AG20443 (cell line): Measurements from ENCODE around the gene SLC35D1.
"Not testable (repeated sequence)": the region's sequence is repeated elsewhere in the genome, so short reads cannot be mapped to it uniquely, and the experiment has no call there.

Experiments used
- DNase-seq: peaks from one replicate; pipeline ENCODE4 v3.0.0; 2012; ENCODE audit warnings: low spot score, mixed read lengths

Gene SLC35D1

DNA sequence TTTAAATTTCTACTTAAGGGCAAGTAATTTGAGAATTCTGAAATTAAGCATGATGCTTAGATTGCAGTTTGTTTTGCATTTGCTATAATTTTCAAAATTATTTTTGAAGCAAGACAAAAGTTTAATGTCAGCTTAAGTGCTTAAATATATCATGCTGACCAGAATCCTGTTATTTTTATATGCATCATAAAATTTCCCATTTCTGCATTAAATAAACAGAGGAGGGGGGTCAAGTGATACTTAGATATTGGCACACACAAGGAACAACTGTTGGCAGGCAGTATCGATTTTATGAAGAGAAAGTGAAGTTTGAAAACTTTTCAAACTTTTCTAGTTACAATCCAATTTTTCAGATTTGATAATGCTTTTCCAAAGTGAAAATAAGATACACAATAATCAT, 68.1 kb downstream of the SLC35D1 start:
- DNase-seq: no peak

DNA sequence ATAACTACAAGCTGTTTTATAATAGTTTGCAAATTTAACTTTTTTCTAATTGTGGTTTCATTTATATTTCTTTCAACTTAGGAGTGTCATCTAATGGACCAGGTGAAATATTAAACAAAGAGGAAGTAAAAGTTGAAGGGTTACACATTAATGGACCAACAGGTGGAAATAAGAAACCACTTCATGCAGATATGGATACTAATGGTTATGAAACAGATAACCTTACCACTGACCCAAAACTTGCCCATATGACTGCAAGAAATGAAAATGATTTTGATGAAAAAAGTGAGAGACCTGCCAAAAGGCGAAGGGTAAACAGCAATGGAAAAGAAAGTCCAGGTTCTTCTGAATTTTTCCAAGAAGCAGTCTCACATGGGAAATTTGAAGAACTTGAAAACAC, 69.5 kb downstream of the SLC35D1 start:
- DNase-seq: no peak

DNA sequence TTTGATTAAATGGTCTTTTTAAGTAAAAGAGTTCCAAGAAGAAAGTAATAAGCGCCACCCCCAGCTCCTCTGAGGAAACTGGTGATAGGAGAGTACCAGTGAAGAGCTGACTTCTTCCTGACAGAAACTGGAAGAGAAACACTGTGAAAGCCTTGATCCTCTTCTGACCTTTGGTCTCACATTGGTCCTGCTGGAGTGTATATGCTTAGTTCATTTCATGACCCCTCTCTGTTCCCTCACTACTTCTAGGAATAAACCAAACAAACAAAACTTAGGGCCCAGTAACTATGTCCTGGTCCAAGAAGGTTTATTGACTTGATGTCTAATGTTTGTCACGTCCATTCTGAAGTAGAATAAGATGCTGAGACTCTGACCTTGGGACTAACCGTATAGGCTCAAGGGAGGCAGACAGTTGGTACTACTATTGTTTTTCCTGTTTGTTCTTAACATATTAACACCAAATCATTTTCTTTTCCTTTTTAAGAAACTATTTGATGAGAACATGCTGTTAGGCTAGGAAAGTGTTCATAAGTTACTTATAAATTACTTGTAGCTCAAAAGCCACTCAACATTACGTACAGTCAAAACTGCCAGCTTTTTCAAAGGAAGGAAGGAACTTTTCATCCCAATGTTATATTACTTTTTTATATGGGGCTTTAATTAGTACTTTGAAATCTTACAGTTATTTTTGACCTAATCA, 71.2 kb downstream of the SLC35D1 start:
- DNase-seq: no peak

GRCh38 chr1:66981679-66982078, 72.3 kb downstream of the SLC35D1 start:
- DNase-seq: peak; percentile 13

DNA sequence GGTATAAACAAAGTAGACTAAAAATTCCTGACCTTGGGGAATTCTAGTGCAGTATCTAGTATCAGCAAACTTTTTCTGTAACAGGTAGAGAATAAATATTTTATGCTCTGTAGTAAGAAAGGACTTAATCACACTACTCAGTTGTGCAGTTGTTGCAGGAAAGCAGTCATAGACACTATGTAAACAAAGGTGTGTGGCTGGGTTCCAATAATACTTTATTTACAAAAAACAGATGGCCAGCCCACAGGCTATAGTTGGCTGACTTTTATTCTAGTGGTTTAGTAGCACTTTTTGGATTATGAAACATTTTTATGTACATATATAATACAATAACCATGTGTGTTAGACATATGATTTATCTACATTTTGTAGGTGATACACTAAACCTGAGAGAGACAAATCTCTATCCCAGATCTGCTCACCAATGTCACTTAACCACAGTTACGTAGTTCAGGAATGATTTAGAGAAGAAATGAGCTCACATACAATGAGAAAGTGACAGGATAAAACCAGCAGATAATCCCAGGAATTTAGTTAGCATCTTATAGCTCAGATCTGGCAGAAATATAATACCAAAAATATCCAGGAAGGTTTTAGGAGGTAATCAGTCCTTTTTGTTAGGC, 73.1 kb downstream of the SLC35D1 start:
- no peak for DNase-seq

DNA sequence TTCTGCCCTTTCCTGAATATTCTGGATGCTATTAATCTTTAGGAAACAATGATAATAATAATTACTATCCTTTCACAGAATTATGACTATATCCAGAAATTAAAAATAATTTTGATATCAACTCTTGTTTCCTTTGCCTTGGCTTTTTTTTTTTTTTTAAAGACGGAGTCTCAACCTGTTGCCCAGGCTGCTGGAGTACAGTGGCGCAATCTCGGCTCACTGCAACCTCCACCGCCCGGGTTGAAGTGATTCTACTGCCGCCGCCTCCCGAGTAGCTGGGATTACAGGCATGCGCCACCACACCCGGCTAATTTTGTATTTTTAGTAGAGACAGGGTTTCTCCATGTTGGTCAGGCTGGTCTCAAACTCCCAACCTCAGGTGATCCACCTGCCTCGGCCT, 74.3 kb downstream of the SLC35D1 start:
- not testable (repeated sequence) for DNase-seq

DNA sequence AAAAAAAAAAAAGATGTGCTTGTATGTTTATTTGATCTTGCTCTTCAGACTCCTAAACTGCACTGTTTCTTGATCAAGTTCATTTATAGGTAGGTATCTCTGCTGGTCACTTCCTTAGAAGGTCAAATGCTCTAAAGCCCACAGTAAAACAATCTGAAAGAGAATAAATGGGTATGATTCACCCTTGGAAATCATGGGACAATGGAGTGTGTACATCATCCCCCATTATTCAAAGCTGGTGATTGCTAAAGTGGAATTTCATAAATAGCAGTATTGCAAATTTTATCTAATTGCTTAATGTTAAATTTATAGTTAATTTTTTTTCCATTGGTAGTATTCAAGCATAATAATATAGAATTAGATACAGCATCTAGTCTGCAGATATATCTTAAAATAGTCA, 75.7 kb downstream of the SLC35D1 start:
- no peak for DNase-seq

DNA sequence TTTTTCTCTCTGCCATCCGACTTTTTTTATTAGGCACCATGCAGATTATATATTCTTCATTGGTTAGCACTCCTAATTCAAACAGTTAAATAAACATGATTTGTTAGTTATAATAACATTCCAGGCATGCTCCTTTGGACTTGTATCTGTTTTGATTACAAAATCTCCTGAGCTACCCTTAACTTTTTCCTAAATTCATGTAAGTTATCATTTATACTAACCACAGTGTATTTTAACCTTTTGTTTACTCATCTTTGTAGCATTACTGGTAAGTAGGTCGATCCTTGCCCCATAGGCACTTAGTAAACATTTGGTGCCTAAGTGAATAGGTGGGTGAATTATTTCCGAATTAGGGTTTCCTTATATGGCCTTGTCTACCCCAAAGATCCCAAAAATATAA, 85.4 kb downstream of the SLC35D1 start:
- DNase-seq: no peak

- DNase-seq: not testable (repeated sequence)
Observed at GRCh38 chr1:66966188-66966873, 87.6 kb downstream of the SLC35D1 start.

DNA sequence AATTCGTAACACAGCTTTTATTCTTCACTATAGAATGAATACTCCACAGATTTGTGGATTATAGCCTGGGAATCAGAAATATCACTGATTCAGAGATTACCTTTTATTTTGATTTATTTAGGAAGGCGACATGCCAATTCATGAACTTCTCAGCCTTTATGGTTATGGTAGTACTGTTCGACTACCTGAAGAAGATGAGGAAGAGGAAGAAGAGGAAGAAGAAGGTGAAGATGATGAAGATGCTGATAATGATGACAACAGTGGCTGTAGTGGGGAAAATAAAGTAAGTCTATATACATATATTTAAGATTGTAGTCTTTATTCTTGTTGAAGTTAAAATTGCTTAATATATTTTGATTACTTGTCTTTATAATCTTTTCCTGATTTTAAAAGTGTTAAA, 96.0 kb downstream of the SLC35D1 start:
- DNase-seq: no peak

- no peak for DNase-seq
Observed at GRCh38 chr1:66954208-66954607, 99.7 kb downstream of the SLC35D1 start.

DNA sequence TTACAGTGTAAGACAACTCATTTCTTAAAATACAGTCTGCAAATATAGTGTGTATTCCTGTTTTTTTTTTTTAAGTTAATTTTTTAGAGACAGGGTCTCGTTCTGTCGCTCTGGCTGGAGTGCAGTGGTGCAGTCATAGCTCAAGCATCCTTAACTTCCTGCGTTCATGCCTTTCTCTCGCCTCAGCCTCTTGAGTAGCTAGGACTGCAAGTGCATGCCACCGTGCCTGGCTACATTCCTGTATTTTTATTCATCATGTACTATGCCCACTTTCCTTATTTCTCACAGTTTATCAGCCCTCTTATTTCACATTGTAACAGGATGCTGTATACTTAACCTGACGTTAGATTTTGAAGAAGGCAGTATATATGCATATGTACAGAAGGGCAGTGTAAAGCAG, 102.4 kb downstream of the SLC35D1 start:
- DNase-seq: peak; percentile 9
